Epithelial cell of proximal tubule (primary cell): Measurements from ENCODE around the gene ADORA1. TPM values are rescaled to one million over a fixed set of nuclear protein-coding genes. Genes with fewer than 3 reads are reported as not detected.

Experiments
- DNase-seq: peaks from one replicate; pipeline ENCODE4 v3.0.0-alpha.2; 2011; ENCODE audit warnings: low read depth
- H3K4me3 ChIP-seq: 2 replicates; pipeline ENCODE4 v1.5.1; 2011; ENCODE audit warnings: low read depth, mild to moderate bottlenecking, low read length
- CTCF ChIP-seq: conservative IDR thresholded peaks from 2 replicates; pipeline ENCODE4 v1.5.1; 2012; ENCODE audit warnings: low read depth, mild to moderate bottlenecking, low read length
- total RNA-seq: library from RNA; depleted of rRNA; stranded (reverse); fragments of >200 nt; gene quantifications from 2 replicates; pipeline ENCODE4 v1.2.3, GENCODE V29; 2015

The ADORA1 gene
- total RNA-seq, 1 donor from 2014 or later: 3.7 TPM

GRCh38 chr1:203214871-203215270 lies 87.3 kb downstream of the ADORA1 start:
- no peak overlapping the region for H3K4me3 ChIP-seq
- no peak for DNase-seq
- TF ChIP-seq CTCF: no peak

- no peak for TF ChIP-seq CTCF
- DNase-seq: no peak
- H3K4me3 ChIP-seq: no peak overlapping the region
Observed at GRCh38 chr1:203215573-203215972, 88.0 kb downstream of the ADORA1 start.

- peak; percentile 67 for TF ChIP-seq CTCF
- DNase-seq: no peak
- H3K4me3 ChIP-seq: no peak overlapping the region
Observed at GRCh38 chr1:203216274-203217138, 89.0 kb downstream of the ADORA1 start.

Other genes with a start within 250 kb of the ADORA1 start
- 9.2 and 12.7 TPM in 2 replicates for gene RABIF, start 238.6 kb upstream of the ADORA1 start, total RNA-seq
- gene KLHL12, start 200.5 kb upstream of the ADORA1 start, total RNA-seq: 19.2 and 25.9 TPM in 2 replicates
- gene ADIPOR1, start 169.4 kb upstream of the ADORA1 start, total RNA-seq: 59.0 and 73.9 TPM in 2 replicates
- gene CYB5R1, start 160.5 kb upstream of the ADORA1 start, total RNA-seq: 15.0 and 24.7 TPM in 2 replicates
- gene TMEM183A, start 120.4 kb upstream of the ADORA1 start, total RNA-seq: 79.2 and 80.5 TPM in 2 replicates
- gene PPFIA4, start 101.2 kb upstream of the ADORA1 start, total RNA-seq: 0.14 and 11.6 TPM in 2 replicates
- gene MYOG, start 41.7 kb upstream of the ADORA1 start, total RNA-seq: not detected in 2 replicates
- not detected in 2 replicates for gene MYBPH, start 48.1 kb downstream of the ADORA1 start, total RNA-seq
- 0.86 TPM in 1 of 2 replicates, not detected in the other for gene CHI3L1, start 59.0 kb downstream of the ADORA1 start, total RNA-seq
- not detected in 2 replicates for gene CHIT1, start 101.9 kb downstream of the ADORA1 start, total RNA-seq
- gene BTG2, start 177.8 kb downstream of the ADORA1 start, total RNA-seq: 9.1 and 22.7 TPM in 2 replicates
- 0.07 and 0.17 TPM in 2 replicates for gene FMOD, start 223.4 kb downstream of the ADORA1 start, total RNA-seq